Activated CD8-positive, alpha-beta memory T cell treated with anti-CD3 and anti-CD28 coated beads for 48 hours (primary cell): ENCODE results near the gene RIOK1.

Source experiments
- DNase-seq, 3 experiments: peaks; one replicate each; pipeline ENCODE4 v3.0.0-alpha.2; 2020; ENCODE audit warnings: low read depth in 2 of 3, low spot score in 2 of 3

The RIOK1 gene

DNA sequence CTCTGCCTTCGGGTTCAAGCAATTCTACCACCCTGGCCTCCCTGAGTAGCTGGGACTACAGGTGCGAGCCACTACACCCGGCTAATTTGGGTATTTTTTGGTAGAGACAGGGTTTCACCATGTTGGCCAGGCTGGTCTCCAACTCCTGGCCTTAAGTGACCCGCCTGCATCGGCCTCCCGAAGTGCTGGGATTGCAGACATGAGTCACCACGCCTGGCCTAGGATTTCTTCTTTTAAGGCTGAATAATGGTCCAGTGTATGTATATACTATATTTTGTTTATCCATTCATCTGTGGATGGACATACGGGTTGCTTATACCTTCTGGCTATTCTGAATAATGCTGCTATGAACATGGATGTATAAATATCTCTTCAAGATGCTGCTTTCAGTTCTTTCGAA lies 17.1 kb downstream of the RIOK1 start:
- no peak for DNase-seq

DNA sequence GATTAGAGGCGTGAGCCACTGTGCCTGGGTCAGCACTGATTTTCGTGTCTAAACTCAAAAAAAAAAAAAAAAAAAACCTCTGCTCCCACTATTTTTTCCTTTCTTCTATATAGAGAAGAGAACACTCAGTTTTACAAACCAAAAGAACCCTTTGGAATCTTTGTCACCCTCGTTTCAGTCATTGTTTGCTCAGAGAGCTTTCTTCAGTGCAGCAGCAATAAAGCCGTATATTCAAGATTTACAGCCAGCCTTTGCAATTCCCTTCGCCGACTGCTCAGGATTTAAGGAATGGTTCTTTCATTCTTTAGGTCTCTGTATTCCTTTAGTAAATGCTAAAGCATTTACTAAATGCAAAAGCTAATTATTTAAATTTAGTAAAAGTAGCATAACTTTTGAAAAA lies 20.1 kb downstream of the RIOK1 start:
- no peak for DNase-seq

DNA sequence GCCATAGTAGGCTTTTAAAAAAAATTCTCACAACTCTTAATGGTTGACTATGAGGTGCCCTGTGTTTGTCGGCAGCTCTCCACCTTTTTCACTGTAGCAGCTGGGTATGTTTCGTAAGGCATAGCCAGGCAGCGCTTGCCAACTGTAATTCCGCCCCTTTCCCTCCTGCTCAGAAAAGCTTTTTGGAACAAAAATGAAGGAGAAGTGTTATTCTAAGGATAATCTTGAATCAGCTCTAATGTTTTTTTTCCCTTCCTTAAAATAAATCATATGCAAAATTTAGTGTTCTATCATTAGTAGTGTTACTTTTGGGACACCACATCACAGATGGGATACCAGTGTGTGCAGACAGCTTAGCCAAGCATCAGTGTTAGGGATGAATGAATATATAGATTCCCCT lies 21.2 kb downstream of the RIOK1 start:
- no peak for DNase-seq

DNA sequence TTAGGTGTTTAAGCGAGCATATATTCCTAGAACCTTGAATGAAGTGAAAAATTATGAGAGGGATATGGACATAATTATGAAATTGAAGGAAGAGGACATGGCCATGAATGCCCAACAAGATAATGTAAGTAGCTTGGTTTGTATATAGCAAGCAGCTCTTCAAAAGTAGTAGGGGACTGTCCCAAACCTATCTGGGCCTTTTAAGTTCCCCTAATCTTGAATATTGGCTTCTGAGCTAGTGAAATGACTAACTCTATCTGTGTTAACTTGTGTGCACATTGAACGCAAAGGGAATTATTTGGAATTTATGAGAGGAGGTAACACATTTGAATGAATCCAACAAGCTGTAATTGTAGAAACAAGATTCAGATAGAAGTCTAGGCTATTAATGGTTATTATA lies 21.7 kb downstream of the RIOK1 start:
- DNase-seq: no peak

DNA sequence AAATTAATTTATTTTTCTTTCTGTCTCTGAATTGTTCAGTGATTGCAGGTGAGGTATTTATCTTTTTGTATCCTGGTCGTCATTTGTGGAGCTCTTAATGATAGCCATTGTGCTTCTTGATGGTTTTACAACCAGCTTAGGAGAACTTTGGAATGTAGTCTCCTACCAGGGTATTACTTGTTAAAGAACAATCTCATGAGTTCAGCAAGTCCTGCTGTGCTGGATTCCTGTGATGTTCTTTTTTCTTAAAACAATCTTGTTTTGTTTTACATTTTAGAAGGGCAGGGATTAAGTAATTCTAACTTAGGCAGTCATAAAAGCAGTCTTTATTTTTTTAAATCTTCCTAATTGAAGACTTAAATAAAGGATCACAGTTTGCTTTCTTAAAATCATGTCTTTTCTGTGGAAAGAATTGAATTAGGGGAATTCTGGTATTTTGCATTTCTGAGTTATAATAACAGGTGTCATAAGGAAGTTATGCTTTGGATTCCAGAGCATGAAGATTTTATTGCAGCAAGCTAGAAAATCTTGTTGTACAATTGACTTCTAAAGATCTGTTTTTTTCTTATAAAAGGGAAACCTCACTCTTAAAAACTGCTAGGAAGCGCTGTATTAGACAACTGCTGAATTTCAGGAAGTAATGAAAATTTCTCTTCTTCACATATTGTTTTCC lies 23.7 kb downstream of the RIOK1 start:
- DNase-seq: no peak

DNA sequence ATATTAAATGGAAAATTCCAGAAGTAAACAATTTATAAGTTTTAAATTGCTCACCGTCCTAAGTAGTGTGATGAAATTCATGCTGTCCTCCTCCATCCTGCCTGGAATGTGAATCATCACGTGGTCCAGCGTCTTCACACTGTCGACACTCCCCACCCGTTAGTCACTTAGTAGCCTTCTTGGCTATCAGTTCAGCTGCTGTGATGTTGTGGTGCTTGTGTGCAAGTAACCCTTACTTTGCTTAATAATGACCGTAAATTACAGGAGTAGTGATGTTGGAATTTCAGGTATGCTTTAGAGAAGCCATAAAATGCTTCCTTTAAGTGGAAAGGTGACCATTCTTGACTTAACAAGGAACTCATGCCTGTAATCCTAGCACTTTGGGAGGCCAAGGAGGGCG lies 25.2 kb downstream of the RIOK1 start:
- no peak for DNase-seq

DNA sequence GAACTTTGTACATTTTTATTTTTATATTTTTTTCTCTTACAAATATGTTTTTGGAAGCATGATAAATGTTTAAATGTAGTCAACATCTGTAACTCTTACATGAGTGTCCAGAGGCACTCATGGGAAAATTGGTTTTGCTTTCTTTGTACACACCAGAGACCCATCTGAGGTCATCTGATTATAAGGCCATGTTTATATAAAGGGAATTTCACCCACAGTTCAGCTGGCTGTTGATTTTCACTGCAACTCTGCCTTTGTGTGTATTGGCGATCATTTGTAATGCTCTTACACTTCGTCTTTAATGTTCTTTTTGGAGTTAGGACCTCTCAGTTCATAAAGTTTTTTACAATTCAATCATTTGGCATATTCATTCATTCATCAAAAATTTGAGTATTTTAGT lies 28.1 kb downstream of the RIOK1 start:
- no peak for DNase-seq

DNA sequence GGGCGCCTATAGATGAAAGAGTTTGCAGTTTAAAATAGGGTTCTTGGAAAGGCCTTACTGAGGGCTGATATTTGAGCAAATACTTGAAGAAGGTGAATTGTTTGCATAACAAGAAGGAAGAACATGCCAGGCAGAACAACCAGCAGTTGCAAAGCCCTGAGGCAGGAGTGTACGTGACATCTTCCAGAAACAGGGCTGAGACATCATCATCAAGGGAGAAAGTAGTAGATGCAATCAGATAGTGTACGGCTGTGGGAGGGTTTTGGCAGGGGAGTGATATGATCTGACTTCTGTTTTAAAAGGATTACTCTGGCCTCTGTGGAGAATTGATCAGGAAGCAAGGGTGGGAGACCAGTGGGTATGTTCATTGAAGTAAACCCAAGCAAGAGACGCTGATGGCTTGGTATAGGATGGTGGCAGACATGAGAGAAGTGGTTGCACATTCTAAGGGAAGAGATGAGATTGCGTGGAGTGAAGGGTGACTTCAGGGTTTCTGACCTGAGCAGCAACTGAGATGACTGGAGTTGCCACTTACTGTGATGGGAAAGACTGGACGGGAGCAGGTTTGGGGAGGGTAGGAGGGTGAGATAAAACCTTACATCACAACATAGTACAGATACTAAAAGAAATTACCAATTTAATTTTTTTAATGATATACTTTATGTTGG lies 28.8 kb downstream of the RIOK1 start:
- no peak for DNase-seq

DNA sequence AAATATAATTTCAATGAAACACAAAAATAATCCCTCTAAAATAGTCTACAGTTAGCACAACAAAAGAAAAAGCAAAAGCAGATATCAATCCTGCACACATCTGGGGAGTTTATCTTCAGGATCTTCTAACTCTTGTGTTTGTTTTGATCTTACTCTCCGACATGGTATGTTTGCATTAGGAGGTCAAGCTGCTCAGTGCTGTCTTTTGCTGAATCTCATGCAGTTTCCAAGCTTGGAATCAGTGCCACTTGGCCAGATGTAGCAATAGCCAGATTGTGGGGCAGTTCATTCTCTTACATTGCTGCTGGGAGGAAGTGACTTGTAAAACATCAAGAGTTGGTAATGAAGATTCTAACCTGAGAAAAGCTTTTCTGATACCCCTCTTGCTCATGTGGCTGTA lies 29.5 kb downstream of the RIOK1 start:
- DNase-seq: no peak

DNA sequence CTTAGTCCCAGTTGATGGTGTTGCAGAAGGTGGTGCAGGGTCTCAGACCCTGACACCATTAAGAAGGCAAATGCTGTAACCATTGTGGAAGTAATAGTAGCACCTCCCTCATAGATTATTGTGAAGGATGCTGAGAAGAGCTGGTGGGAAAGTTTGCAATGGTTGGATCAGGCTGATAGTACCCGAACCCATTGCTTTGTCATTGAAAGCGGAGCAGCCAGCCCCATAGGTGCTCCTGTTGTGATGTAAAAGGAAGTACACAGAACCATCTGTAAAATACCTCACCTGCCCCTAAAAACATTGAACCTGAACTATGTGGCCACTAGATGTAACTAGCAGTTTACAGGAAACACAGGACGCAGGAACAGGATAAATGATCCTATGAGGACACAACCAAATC lies 31.5 kb downstream of the RIOK1 start:
- DNase-seq: no peak

DNA sequence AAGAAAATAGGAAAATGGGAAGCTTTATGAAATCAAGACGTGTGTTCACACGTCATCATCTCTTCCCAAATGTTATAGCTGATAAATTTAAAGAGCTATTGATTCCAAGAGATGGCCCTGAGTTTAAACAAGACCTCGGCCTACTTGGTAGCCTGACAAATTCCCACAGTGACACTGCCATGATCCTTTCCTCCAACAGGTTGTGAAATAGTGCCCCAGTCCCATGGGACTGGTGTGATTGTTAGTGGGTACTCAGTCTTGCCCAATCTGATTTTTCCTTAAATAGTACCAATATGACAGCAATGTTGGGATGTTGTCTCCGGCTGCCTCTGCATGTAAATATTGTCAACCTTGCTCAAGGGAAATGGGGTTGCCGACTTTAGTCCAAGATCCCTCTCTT lies 34.5 kb downstream of the RIOK1 start:
- DNase-seq: no peak

DNA sequence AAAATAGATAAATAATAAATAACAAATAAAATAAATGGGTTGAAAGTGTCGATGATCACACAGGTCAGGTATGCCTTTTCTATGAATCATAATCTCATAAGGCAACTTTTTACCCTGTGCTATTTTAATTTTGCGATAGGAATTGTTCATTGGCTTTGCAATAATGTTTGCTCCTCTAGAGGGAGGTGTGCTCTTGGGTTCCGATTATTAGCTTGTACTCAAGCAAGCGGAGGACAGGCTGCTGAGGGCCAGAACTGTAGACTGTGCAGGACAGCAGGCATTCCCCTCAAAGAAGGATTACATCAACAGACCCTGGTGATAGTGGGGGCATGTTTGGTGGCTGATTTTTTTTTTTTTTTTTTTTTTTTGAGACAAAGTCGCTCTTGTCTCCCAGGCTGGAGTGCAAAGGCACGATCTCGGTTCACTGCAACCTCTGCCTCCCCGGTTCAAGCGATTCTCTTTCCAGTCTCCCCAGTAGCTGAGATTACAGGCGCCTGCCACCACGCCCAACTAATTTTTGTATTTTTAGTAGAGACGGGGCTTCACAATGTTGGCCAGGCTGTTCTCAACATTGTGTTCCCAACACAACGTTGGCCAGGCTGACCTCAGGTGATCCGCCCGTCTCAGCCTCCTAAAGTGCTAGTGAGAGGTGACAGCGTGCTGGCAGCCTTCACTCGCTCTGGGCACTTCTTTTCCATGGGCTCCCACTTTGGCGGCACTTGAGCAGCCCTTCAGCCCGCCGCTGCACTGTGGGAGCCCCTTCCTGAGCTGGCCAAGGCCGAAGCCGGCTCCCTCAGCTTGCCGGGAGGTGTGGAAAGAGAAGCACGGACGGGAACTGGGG lies 35.6 kb downstream of the RIOK1 start:
- no peak for DNase-seq

DNA sequence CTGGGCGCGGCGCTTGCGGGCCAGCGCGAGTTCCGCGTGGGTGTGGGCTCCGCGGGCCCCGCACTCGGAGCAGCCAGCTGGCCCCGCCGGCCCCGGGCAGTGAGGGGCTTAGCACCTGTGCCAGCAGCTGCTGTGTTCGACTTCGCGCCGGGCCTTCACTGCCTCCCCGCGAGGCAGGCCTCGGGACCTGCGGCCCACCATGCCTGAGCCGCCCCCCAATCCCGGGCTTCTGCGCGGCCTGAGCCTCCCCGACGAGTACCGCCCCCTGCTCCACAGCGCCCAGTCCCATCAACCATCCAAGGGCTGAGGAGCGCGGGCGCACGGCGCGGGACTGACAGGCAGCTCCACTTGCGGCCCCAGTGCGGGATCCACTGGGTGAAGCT lies 36.2 kb downstream of the RIOK1 start:
- no peak for DNase-seq

DNA sequence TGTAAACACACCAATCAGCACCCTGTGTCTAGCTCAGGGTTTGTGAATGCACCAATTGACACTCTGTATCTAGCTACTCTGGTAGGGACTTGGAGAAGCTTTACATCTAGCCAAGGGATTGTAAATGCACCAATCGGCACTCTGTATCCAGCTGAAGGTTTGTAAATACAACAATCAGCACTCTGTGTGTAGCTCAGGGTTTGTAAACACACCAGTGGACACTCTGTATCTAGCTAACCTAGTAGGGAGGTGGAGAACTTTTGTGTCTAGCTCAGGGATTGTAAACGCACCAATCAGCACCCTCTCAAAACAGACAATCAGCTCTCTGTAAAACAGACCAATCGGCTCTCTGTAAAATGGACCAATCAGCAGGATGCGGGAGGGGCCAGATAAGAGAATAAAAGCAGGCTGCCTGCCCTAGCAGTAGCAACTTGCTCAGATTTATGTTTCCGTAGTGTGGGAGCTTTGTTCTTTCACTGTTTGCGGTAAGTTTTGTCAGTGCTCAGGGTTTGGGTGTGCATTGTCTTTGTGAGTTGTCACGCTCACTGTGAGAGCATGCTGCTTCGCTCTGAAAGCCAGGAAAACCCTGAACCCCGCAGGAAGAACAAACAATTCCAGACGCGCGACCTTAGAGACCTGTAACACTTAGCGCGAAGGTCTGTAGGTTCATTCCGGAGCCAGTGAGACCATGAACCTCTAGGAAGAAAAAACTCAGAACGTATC lies 37.0 kb downstream of the RIOK1 start:
- no peak for DNase-seq

DNA sequence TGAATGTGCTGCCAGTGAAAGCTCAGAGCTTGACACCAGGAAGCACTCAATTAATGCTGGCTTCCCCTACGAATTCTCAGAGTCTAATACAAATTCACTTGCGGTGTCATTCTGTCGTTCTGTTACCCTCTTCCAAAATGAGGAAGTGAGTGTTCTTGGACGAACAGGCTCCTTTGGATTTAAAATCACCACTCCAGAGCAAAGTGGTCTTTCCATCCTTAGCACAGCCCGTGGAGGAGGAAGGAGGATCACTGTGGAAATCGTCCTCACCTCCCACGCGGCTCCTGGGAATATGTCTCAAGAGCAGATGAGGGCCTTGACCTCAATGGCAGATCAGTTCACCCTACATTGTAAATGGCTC lies 41.7 kb downstream of the RIOK1 start:
- no peak for DNase-seq

DNA sequence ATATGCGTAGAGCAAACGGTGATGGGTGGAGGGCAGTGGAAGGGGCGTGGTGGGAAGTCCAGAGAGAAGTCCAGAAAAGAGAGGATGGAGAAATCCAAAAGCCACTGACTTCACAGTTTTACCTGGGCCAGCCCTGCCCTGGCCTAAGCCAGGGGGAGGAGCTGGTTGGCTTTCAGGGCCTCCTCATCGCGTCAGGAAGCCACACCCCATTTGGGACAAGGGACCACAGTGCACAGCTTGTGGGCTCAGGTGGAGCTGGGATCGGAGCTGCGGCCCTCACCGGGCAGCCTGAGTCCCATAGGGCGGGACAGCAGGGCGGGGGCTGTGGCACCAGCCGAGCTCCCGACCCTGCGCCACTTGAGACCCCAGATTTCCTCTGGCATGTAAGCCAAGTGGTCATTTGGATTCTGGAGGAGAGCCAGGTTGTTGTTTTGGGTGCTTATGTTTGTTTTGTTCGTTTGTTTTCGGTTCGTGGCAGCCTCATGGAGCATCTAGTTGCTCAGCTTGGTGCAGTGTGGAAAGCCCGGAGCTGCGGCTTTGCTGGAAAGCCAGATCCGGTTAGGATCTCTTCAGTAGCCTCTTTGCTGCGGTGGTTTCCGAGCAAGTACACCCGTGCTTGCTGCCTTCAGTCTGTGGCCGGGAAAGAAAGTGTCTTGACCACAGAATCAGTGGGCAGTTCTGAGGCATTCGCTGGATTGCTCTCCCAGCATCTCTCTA lies 42.2 kb downstream of the RIOK1 start:
- no peak for DNase-seq

DNA sequence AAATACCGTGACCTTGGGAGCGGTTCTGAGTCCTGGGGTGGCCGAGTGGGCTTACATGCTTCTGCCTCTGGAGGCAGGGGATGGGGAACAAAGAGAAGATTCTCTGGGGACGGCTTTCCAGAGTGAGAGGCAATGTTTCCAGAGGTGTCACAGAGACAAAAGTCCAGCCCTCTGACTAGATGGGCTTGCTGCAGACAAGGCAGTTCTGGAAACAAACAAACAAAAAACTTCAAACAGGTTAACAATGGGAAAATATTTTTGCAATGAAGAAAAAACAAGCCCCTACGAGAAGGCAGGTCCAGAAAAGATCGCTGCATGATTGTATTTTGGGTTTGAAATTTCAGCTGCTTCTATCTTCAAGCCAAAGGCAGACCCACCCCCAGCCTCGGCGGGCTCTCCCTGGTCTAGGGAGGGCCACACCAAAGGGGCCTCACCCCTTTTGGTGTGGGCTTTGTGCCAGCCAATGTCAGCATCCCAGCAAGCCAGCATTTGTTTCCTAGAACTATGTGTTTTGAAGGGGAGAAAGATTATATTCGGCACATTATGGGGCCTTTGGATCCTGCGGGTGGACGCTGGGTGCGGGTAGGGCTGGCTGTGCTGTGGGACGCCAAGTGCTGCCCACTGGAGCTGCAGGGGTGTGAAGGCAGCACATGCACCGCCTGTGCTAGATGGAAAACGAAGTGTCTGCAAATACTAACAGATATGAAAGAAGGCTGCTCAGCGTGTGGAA lies 42.9 kb downstream of the RIOK1 start:
- DNase-seq: no peak

DNA sequence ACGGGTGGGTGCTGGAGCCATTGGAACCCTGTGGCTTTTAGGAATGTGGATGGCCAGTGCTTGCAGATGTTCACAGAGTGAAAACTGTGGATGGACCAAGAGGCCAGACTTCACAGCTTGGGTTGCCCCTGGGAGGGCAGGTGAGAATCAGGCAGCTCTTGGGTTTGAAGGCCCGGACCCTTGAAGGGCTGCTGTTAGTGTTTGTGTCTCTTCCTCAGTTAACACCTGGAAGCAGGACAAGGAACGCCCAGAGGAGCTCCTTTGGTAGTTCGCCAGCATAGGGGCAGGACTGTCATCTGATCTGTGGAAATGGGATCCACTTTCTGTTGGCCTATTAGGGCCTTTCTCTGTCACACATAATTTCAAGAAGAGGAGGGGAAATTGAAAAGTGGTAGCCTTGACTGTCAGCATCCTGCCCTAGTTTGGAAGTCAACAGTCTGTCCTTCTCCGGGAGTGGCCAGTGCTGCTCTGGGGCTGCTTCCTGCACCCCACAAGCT lies 43.6 kb downstream of the RIOK1 start:
- no peak for DNase-seq

DNA sequence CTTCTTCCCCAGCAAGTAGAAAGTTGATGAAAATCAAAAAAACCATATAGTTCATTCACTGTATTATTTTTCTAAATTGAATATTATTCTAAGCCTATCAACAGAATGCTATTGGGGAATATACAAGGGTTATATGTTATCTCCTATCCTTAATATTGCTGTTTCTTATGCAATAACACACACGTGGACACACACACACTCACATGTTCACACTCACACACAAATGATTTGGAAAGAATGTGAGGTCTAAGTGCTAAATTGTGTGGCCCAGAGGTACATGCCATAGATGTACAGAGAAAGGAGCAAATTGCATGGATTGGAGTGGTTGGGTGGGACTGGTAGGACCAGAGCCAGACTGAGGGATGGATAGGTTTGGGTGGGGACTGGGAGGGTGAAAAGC lies 45.1 kb downstream of the RIOK1 start:
- no peak for DNase-seq

DNA sequence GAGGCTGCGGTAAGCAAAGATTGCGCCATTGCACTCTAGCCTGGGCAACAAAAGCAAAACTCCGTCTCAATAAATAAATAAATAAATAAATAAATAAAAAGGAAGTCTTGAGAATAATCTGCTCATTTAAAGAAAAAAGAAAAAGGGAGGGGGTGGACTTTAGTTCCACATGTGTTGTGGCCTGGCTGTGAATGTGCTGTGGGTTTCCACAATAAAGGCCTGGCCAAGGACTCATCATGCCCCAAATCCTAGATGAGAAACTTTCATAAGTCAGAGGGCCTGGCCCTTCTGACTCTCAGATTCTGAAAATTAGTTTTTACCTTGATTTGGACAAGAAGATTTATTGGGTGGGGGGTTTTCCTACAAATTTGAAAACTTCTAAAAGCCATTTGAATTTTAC lies 48.4 kb downstream of the RIOK1 start:
- no peak for DNase-seq
